ENCODE data around the gene IFNL3. TPM values are rescaled to one million over a fixed set of nuclear protein-coding genes. Genes with fewer than 3 reads are reported as not detected.

Gene IFNL3
- total RNA-seq, 2 experiments from 2014 or later = not detected

- TF ChIP-seq CTCF (IDR thresholded peaks at IDR 0.05) = no peak
- Mint-ChIP-seq H3K36me3 (ENCODE audit: low read depth) (no peaks in the 10 kb centered on the region), H3K4me1 (ENCODE audit: low read depth) (no peaks in the 10 kb centered on the region), H3K27me3 (peaks cover 1% of the 10 kb centered on the region), H3K27ac (no peak overlapping the region), H3K4me3 (no peak overlapping the region), H3K9me3 (no peaks in the 10 kb centered on the region)
- ChIA-PET CTCF (interaction anchor here (1.1 kb wide), 1 partner anchor 10 kb away, joined by 3 read pairs; no protein-coding TSS in a partner anchor), POLR2A (no interaction called here)
- ATAC-seq = no peak
- DNase-seq = no peak
- intact Hi-C loops (cut with micrococcal nuclease) = no loop called here
Measured at GRCh38 chr19:39252458-39252857, 7.7 kb upstream of the IFNL3 start.

- no peak overlapping the region for H3K4me3 Mint-ChIP-seq
- no peak for DNase-seq
- H3K27ac Mint-ChIP-seq = no peak overlapping the region
- ChIA-PET CTCF (interaction anchor here (1.1 kb wide), 1 partner anchor 10 kb away, joined by 3 read pairs; no protein-coding TSS in a partner anchor), POLR2A (no interaction called here)
- peaks cover 5% of the 10 kb centered on the region for H3K27me3 Mint-ChIP-seq
- intact Hi-C loops (cut with micrococcal nuclease) = no loop called here
- H3K9me3 Mint-ChIP-seq = no peaks in the 10 kb centered on the region
- H3K4me1 Mint-ChIP-seq (ENCODE audit: low read depth) = peaks cover 2% of the 10 kb centered on the region
- no peaks in the 10 kb centered on the region for H3K36me3 Mint-ChIP-seq (ENCODE audit: low read depth)
- ATAC-seq = no peak
- no peak for TF ChIP-seq CTCF (IDR thresholded peaks at IDR 0.05)
Measured at GRCh38 chr19:39251846-39252245, 7.0 kb upstream of the IFNL3 start.

GRCh38 chr19:39251081-39251480 lies 6.3 kb upstream of the IFNL3 start:
- ATAC-seq (no peak), DNase-seq (no peak)
- Mint-ChIP-seq H3K4me1 (ENCODE audit: low read depth) (peaks cover 2% of the 10 kb centered on the region), H3K36me3 (ENCODE audit: low read depth) (no peaks in the 10 kb centered on the region), H3K4me3 (no peak overlapping the region), H3K27me3 (peaks cover 6% of the 10 kb centered on the region), H3K27ac (no peak overlapping the region), H3K9me3 (no peaks in the 10 kb centered on the region)
- intact Hi-C loops (cut with micrococcal nuclease) = no loop called here
- CTCF ChIA-PET = no interaction called here
- no peak for TF ChIP-seq CTCF (IDR thresholded peaks at IDR 0.05)
- POLR2A ChIA-PET = no interaction called here

- ChIA-PET CTCF (no interaction called here), POLR2A (no interaction called here)
- Mint-ChIP-seq H3K36me3 (ENCODE audit: low read depth) (no peaks in the 10 kb centered on the region), H3K27ac (no peak within 1 kb of the TSS), H3K4me3 (no peak within 1 kb of the TSS), H3K27me3 (peaks cover 6% of the 10 kb centered on the region), H3K9me3 (no peaks in the 10 kb centered on the region), H3K4me1 (ENCODE audit: low read depth) (peaks cover 2% of the 10 kb centered on the region)
- TF ChIP-seq CTCF (IDR thresholded peaks at IDR 0.05) = no peak
- DNase-seq (no peak), ATAC-seq (no peak)
- intact Hi-C loops (cut with micrococcal nuclease) = no loop called here
Measured at GRCh38 chr19:39248806-39249205, 4.0 kb upstream of the IFNL3 start, which contains the start of gene IFNL4. Gene IFNL4, minus strand, starts transcription at chr19:39248856.

GRCh38 chr19:39247701-39248664 lies 3.2 kb upstream of the IFNL3 start:
- Mint-ChIP-seq H3K36me3 (ENCODE audit: low read depth) (no peaks in the 10 kb centered on the region), H3K27ac (no peak overlapping the region), H3K4me1 (ENCODE audit: low read depth) (peaks cover 2% of the 10 kb centered on the region), H3K27me3 (peaks cover 6% of the 10 kb centered on the region), H3K9me3 (no peaks in the 10 kb centered on the region), H3K4me3 (no peak overlapping the region)
- DNase-seq (no peak), ATAC-seq (peak; percentile 49)
- TF ChIP-seq CTCF (IDR thresholded peaks at IDR 0.05) = no peak
- intact Hi-C loops (cut with micrococcal nuclease) = no loop called here
- CTCF ChIA-PET = no interaction called here
- POLR2A ChIA-PET = interaction anchor here (1.0 kb wide), 1 partner anchor 10 kb away, joined by 3 read pairs; no protein-coding TSS in a partner anchor

All from activated CD8-positive, alpha-beta T cell treated with anti-CD3 and anti-CD28 coated beads for 36 hours (primary cell).